Measurements from ENCODE around the gene XIRP2. TPM values are rescaled to one million over a fixed set of nuclear protein-coding genes. Genes with fewer than 3 reads are reported as not detected.

Gene XIRP2
- total RNA-seq, 4 donors from 2014 or later = not detected

GRCh38 chr2:167289651-167290410 lies 401.6 kb downstream of the XIRP2 start:
- 53% methylated on average over 1 of the region's 1 CpG for WGBS
- no peak for DNase-seq (ENCODE audit: low spot score in 2 of 2)

GRCh38 chr2:167292430-167293171 lies 404.3 kb downstream of the XIRP2 start, which contains the start of gene B3GALT1:
B3GALT1 (plus strand) TSS chr2:167293001.
- no peaks in the 10 kb centered on the region for H3K36me3 ChIP-seq
- peak within 1 kb of the TSS; percentile 69 for H3K4me3 ChIP-seq
- WGBS = 2% methylated on average over 11 of the region's 79 CpGs
- H3K27me3 ChIP-seq = peaks cover 28% of the 10 kb centered on the region
- DNase-seq (ENCODE audit: low spot score in 2 of 2) = peak; percentile 85
- no peak for TF ChIP-seq POLR2A (IDR thresholded peaks at IDR 0.05)
- TF ChIP-seq POLR2AphosphoS5 (IDR thresholded peaks at IDR 0.05) = no peak
- no peak for TF ChIP-seq EP300 (IDR thresholded peaks at IDR 0.05)
- TF ChIP-seq, protein P1, sequence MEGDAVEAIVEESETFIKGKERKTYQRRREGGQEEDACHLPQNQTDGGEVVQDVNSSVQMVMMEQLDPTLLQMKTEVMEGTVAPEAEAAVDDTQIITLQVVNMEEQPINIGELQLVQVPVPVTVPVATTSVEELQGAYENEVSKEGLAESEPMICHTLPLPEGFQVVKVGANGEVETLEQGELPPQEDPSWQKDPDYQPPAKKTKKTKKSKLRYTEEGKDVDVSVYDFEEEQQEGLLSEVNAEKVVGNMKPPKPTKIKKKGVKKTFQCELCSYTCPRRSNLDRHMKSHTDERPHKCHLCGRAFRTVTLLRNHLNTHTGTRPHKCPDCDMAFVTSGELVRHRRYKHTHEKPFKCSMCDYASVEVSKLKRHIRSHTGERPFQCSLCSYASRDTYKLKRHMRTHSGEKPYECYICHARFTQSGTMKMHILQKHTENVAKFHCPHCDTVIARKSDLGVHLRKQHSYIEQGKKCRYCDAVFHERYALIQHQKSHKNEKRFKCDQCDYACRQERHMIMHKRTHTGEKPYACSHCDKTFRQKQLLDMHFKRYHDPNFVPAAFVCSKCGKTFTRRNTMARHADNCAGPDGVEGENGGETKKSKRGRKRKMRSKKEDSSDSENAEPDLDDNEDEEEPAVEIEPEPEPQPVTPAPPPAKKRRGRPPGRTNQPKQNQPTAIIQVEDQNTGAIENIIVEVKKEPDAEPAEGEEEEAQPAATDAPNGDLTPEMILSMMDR (IDR thresholded peaks at IDR 0.05) = peak in 1 of 2 donors; percentile 6
- H3K27ac ChIP-seq = peak within 1 kb of the TSS; percentile 70
- H3K4me1 ChIP-seq = peaks cover 27% of the 10 kb centered on the region
- no peaks in the 10 kb centered on the region for H3K9me3 ChIP-seq

More at GRCh38 chr2:167289651-167290410, 401.6 kb downstream of the XIRP2 start:
- H3K27ac ChIP-seq = no peak overlapping the region
- H3K4me1 ChIP-seq = peaks cover 25% of the 10 kb centered on the region
- TF ChIP-seq POLR2AphosphoS5 (IDR thresholded peaks at IDR 0.05) = no peak
- TF ChIP-seq POLR2A (IDR thresholded peaks at IDR 0.05) = no peak
- no peak for TF ChIP-seq EP300 (IDR thresholded peaks at IDR 0.05)
- TF ChIP-seq, protein P1 (IDR thresholded peaks at IDR 0.05) = no peak
- no peaks in the 10 kb centered on the region for H3K9me3 ChIP-seq
- H3K27me3 ChIP-seq = peaks cover 17% of the 10 kb centered on the region
- no peaks in the 10 kb centered on the region for H3K36me3 ChIP-seq
- no peak overlapping the region for H3K4me3 ChIP-seq

GRCh38 chr2:167293172-167293781 lies 405.0 kb downstream of the XIRP2 start:
- peak in 1 of 2 donors; percentile 61 for DNase-seq (ENCODE audit: low spot score in 2 of 2)
- Histone ChIP-seq H3K4me1 (peaks cover 27% of the 10 kb centered on the region), H3K4me3 (peak overlapping the region; percentile 69), H3K9me3 (no peaks in the 10 kb centered on the region), H3K36me3 (no peaks in the 10 kb centered on the region), H3K27ac (no peak overlapping the region), H3K27me3 (peaks cover 34% of the 10 kb centered on the region)
- TF ChIP-seq, protein P1 (IDR thresholded peaks at IDR 0.05) = no peak
- no peak for TF ChIP-seq EP300 (IDR thresholded peaks at IDR 0.05)
- 0% methylated on average over 14 of the region's 68 CpGs for WGBS

- DNase-seq (ENCODE audit: low spot score in 2 of 2) = no peak
- Histone ChIP-seq H3K36me3 (no peaks in the 10 kb centered on the region), H3K4me3 (peak overlapping the region; percentile 69), H3K4me1 (peaks cover 27% of the 10 kb centered on the region), H3K9me3 (no peaks in the 10 kb centered on the region), H3K27me3 (peaks cover 34% of the 10 kb centered on the region), H3K27ac (no peak overlapping the region)
- TF ChIP-seq POLR2A (IDR thresholded peaks at IDR 0.05) = no peak
- no peak for TF ChIP-seq EP300 (IDR thresholded peaks at IDR 0.05)
- TF ChIP-seq, protein P1 (IDR thresholded peaks at IDR 0.05) = no peak
- TF ChIP-seq POLR2AphosphoS5 (IDR thresholded peaks at IDR 0.05) = no peak
- WGBS = 4% methylated on average over 21 of the region's 39 CpGs
Measured at GRCh38 chr2:167293943-167294775, 405.9 kb downstream of the XIRP2 start.
